GM21717 (cell line): ENCODE data around the gene MTG1.
"Not testable (repeated sequence)": the region's sequence is repeated elsewhere in the genome, so short reads cannot be mapped to it uniquely, and the experiment has no call there.

Source experiments
- ATAC-seq: cut with Tn5 transposase; IDR thresholded peaks from one replicate; pipeline ENCODE4 v1.9.1; 2021; ENCODE audit warnings: mild to moderate bottlenecking, moderate library complexity; ENCODE audit not compliant: unreplicated experiment

The MTG1 gene

DNA sequence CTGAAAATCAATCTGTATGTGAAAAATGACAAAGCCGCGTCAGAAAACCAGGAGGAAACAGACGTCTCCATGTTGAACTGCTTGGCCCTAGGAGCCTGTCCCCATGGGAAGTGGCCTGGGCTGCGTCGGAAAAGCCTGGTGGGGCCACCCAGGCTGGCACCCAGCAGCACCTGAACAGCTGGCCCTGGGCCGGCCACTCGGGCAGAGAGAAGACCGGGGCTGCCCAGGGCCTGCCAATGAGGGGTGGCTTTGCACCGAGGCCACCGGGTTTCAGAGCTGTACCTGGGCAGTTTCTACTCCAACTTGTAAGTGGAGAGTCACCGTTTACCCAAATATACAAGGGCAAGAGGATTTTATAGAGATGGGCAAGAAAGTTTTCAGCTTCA lies 35.0 kb upstream of the MTG1 start:
- ATAC-seq, result no peak

DNA sequence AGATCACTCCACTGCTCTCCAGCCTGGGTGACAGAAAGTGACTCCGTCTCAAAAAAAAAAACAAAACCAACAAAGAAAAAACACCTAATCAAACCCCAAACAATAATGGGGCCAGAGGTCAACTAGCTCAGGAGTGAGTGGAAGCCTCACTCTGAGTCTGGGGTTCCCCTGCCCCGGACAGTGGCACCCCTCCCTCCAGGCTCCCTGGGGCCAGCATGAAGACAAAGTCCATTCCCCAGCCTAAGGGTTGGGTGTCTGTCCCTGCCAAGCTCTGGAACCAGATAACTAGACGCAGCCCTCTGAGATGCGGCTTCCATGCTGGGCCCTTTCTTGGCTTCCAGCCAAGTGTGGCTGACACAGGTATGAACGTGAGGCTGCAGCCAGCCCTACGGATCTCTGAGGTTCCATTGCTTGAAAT lies 34.4 kb upstream of the MTG1 start:
- no peak for ATAC-seq

- no peak for ATAC-seq
Measured at GRCh38 chr10:133359972-133360610, 33.9 kb upstream of the MTG1 start.

- ATAC-seq, result no peak
Measured at GRCh38 chr10:133361227-133361626, 32.7 kb upstream of the MTG1 start.

DNA sequence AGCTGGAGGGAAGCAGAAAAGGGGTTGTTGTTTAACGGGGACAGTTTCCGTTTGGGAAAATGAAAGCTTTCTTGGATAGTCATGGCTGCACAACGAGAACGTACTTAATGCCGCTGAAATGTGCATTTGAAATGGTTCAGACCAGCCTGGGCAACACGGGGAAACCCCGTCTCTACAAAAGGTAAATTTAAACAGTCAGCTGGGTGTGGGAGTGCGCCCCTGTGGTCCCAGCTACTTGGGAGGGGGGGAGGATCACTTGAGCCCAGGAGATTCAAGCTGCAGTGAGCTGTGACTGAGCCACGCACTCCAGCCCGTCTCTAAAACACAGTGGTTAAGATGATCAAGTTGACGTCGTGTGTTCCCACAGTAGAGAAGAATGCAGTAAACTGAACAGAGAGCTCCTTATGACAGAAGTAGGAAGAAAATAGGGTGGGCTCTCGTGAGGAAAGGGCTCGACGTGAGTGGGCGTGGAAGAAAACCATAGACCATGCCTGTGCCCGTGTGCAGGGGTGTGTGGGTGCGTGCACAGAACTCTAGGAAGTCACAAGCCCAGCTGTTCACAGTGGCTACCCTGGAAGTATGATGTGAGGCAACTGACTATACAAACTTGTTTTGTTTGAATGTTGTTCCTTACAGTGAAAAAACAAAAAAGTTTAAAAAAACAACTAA lies 32.0 kb upstream of the MTG1 start:
- no peak for ATAC-seq

DNA sequence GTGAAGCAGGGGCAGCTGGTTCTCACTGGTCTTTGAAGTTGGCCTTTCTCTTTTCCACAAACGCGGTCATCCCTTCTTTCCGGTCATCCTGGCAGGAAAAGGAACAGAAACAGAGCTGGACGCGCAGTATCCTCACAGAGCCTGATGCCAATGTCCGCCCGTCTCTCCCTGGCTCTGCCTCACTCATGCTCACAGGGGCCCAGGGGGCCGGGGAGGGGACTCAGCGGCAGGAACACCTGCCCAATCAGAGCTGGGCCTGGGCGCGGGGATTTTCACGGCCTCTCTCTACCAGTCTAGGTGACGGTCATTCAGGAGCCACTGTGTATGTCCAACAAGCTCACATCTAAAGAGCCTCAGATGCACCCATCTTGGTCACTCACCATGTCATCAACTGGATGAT lies 31.1 kb upstream of the MTG1 start:
- ATAC-seq, result no peak

DNA sequence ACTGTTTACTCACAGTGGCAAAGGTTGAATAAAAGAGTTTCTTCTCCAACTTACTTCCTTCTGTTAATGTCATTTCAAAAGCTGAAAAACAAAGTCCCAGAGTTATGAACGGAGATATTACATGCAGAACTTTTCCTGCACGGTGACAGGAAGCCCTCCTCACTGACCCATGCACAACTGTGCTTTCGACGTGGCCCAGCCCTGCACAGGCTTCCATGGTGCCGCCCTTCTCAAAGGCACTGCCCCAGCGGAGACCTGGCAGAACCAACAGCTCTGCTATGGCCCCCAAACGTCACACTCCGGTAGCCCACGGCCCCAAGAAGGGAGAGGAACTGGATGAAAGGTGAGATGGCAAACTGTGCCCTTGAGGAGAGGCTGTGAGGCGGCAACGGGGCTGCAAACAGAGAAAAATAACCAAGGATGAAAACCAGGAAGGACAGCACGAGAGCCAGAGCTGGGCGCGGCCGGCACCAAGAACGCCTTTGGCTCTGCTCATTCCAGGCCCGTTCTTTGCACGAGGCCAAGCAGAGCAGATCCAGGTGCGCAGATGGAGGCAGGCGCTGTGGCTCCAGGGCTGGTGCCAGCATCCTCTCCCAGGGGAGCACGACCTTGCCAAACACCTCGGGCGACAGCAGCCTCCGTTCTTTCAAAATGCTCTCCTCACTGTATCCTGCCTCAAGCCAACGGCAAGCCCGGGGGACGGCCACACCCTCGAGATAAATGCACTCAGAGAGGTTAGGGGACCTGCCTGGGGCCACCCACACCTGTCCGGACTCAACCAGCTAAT lies 29.1 kb upstream of the MTG1 start:
- no peak for ATAC-seq

DNA sequence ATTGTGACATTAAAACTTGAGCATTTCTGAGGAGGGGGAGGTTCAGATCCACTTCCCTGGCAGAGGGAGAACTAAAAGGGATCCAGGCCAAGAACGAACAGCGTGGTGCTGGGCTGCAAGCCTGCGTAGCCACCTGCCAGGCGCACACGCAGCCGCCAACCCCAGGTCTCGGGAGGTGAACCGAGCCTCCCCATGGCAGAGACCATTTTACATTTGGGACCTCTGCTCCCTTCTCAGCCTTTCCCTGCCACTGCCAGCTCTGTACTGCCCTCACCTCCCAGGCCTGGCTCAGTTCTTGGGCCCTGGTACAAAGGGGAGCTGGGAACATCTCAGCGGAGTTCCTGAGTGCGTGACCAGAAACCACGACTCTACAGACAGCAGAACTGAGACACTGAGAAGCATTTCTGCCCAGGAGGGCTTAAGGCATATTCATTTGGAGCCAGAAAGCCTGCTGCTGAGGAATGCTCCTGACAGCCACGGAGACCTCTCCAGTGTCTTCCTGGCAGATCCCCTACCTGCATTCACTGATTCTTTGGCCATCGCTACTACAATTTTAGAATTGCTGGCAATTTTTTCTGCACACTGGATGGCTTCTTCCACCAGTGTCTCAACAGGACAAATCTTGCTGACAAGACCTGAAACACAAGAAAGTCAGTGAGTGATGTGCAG lies 28.4 kb upstream of the MTG1 start:
- no peak for ATAC-seq

DNA sequence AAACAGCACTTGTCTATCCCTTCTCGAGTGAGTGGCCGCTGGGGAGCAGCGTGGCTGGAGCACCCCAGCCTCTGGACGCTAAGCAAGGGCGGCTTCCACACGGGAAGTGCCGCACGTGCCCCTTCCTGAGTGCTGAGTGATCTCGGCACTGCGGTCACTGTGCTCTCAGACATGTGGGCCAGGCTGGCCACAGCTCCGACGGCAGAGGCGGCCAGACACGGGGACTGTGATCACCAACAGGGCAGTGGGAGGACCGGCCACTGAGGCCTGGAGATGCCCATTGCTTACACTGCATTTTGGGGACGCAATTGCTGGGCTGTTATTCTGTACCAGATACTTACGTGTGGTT lies 27.9 kb upstream of the MTG1 start:
- ATAC-seq, result no peak

DNA sequence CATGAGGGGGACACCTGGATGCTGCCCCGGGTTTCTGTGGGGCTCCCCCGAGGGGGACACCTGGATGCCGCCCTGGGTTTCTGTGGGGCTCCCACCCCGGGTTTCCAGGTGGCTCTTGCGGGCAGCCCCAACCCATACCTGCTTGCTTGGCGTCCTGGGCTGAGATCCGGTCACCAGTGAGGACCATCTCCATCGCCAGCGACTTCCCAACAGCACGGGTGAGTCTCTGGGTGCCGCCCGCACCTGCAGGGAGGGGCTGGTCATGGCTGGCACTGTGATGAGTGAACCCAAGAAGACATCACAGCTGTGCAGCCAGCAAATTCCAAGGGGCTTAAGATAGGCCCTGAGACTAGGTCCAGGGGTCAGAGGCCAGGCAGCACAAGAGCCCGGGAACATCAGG lies 27.2 kb upstream of the MTG1 start:
- ATAC-seq, result no peak

GRCh38 chr10:133367461-133367860 lies 26.5 kb upstream of the MTG1 start:
- not testable (repeated sequence) for ATAC-seq

GRCh38 chr10:133368153-133368552 lies 25.8 kb upstream of the MTG1 start:
- ATAC-seq, result no peak

GRCh38 chr10:133370030-133370786 lies 23.7 kb upstream of the MTG1 start:
- ATAC-seq, result no peak

GRCh38 chr10:133372507-133372906 lies 21.4 kb upstream of the MTG1 start:
- ATAC-seq, result no peak

GRCh38 chr10:133373174-133374090 lies 20.5 kb upstream of the MTG1 start, which contains the start of gene ECHS1:
Gene ECHS1, minus strand, starts transcription at chr10:133373354. Its CDS starts 21 bp downstream, at chr10:133373333.
- ATAC-seq, result peak; percentile 89

GRCh38 chr10:133375357-133376115 lies 18.4 kb upstream of the MTG1 start:
- ATAC-seq, result no peak

DNA sequence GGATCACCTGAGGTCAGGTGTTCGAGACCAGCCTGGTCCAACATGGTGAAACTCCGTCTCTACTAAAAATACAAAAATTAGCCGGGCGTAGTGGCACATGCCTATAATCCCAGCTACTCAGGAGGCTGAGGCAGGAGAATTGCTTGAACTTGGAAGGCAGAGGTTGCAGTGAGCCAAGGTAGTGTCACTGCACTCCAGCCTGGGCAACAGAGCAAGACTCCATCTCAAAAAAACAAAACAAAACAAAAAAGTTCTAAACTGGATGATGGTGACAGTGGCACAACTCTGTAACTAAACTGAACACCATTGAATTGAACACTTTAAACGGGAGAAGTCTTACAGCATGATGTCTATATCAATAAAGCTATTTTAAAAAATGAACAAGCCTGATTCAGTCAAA lies 17.8 kb upstream of the MTG1 start:
- not testable (repeated sequence) for ATAC-seq

GRCh38 chr10:133377025-133377817 lies 16.7 kb upstream of the MTG1 start:
- no peak for ATAC-seq
